NCI-H146 (cell line): ENCODE results near the gene BCAS2.
"Not testable (repeated sequence)": the region's sequence is repeated elsewhere in the genome, so short reads cannot be mapped to it uniquely, and the experiment has no call there.

Source experiments
- DNase-seq: peaks from one replicate; lab custom pipeline; 2025; lab: John Stamatoyannopoulos, UW

BCAS2 gene

GRCh38 chr1:114581335-114582287 lies at the start of gene BCAS2:
TSS of gene BCAS2 (minus strand) at chr1:114581615. CDS start at chr1:114581591, 24 bp downstream.
- DNase-seq: peak; percentile 98

- DNase-seq: no peak
These were observed 45.7 kb upstream of the BCAS2 start for GRCh38 chr1:114627107-114627506.

GRCh38 chr1:114623364-114623763 lies 41.9 kb upstream of the BCAS2 start:
- DNase-seq: no peak

GRCh38 chr1:114620419-114620818 lies 39.0 kb upstream of the BCAS2 start:
- no peak for DNase-seq

GRCh38 chr1:114618606-114619005 lies 37.2 kb upstream of the BCAS2 start:
- DNase-seq: no peak

- DNase-seq: no peak
These were observed 29.3 kb upstream of the BCAS2 start for GRCh38 chr1:114610546-114611245.

- no peak for DNase-seq
These were observed 28.4 kb upstream of the BCAS2 start for GRCh38 chr1:114609826-114610225.

- DNase-seq: no peak
These were observed 27.6 kb upstream of the BCAS2 start for GRCh38 chr1:114609026-114609425.

GRCh38 chr1:114607223-114607622 lies 25.8 kb upstream of the BCAS2 start:
- DNase-seq: no peak

- DNase-seq: no peak
These were observed 16.5 kb upstream of the BCAS2 start for GRCh38 chr1:114597949-114598348.

GRCh38 chr1:114595602-114596001 lies 14.2 kb upstream of the BCAS2 start:
- no peak for DNase-seq

- DNase-seq: no peak
These were observed 12.6 kb upstream of the BCAS2 start for GRCh38 chr1:114594046-114594445.

GRCh38 chr1:114589122-114589521 lies 7.7 kb upstream of the BCAS2 start:
- DNase-seq: no peak

- DNase-seq: no peak
These were observed 6.8 kb upstream of the BCAS2 start for GRCh38 chr1:114588196-114588689.

GRCh38 chr1:114587203-114587991 lies 6.0 kb upstream of the BCAS2 start:
- DNase-seq: no peak

GRCh38 chr1:114586513-114587047 lies 5.2 kb upstream of the BCAS2 start:
- DNase-seq: no peak

GRCh38 chr1:114585231-114585630 lies 3.8 kb upstream of the BCAS2 start:
- no peak for DNase-seq

- no peak for DNase-seq
These were observed 7.0 kb downstream of the BCAS2 start for GRCh38 chr1:114574365-114574764.

GRCh38 chr1:114564141-114564540 lies 17.3 kb downstream of the BCAS2 start:
- DNase-seq: no peak

GRCh38 chr1:114562978-114563510 lies 18.4 kb downstream of the BCAS2 start:
- not testable (repeated sequence) for DNase-seq

GRCh38 chr1:114561333-114561732 lies 20.1 kb downstream of the BCAS2 start:
- DNase-seq: no peak

- no peak for DNase-seq
These were observed 22.1 kb downstream of the BCAS2 start for GRCh38 chr1:114559356-114559755.
